CD4-positive, CD25-positive, alpha-beta regulatory T cell (primary cell): ENCODE measurements around the gene BIRC7. TPM values are rescaled to one million over a fixed set of nuclear protein-coding genes. Genes with fewer than 3 reads are reported as not detected.

ENCODE experiments used
- ATAC-seq, 2 donors: fragments of 150-1000 bp; cut with Tn5 transposase; one replicate each; pipeline ENCODE4 v1.10.0; 2021; ENCODE audit warnings: low read depth in 2 of 2, moderate number of reproducible peaks in 2 of 2, moderate library complexity in 1 of 2
- DNase-seq, 3 donors: peaks; one replicate each; pipeline versions ENCODE4 v3.0.0 to v3.0.0-alpha.2; 2012 to 2022; ENCODE audit warnings: mixed read lengths in 1 of 3
- H3K27ac ChIP-seq: one replicate; pipeline ENCODE4 v1.7.0; 2013; ENCODE audit warnings: mild to moderate bottlenecking, low read length; ENCODE audit not compliant: insufficient read depth, poor library complexity, severe bottlenecking
- H3K27me3 ChIP-seq: one replicate; pipeline ENCODE4 v1.7.0; 2013; ENCODE audit warnings: low read length; ENCODE audit not compliant: control insufficient read depth, insufficient read depth
- H3K36me3 ChIP-seq: one replicate; pipeline ENCODE4 v1.7.0; 2013; ENCODE audit warnings: mild to moderate bottlenecking, low read length, moderate library complexity; ENCODE audit not compliant: control insufficient read depth, insufficient read depth
- H3K4me1 ChIP-seq: 2 replicates; pipeline ENCODE4 v1.7.0; 2013; ENCODE audit warnings: mild to moderate bottlenecking, low read length; ENCODE audit not compliant: insufficient read depth, control insufficient read depth, poor library complexity, severe bottlenecking
- H3K4me3 ChIP-seq: one replicate; pipeline ENCODE4 v1.7.0; 2013; ENCODE audit warnings: low read depth, mild to moderate bottlenecking, low read length, moderate library complexity
- H3K9me3 ChIP-seq, 2 experiments: 1 replicate in 1 of 2; 2 replicates in 1 of 2; pipeline ENCODE4 v1.7.0; 2013; ENCODE audit warnings: low read length in 2 of 2, mild to moderate bottlenecking in 1 of 2, moderate library complexity in 1 of 2; ENCODE audit not compliant: control insufficient read depth in 2 of 2
- H3K27ac Mint-ChIP-seq, 3 donors: one replicate each; pipeline ENCODE4 v1.8.0; 2020 to 2022; ENCODE audit warnings: mild to moderate bottlenecking in 3 of 3, mixed read lengths in 3 of 3, moderate library complexity in 2 of 3
- H3K27me3 Mint-ChIP-seq: one replicate; pipeline ENCODE4 v1.8.0; 2022; ENCODE audit warnings: mild to moderate bottlenecking, mixed read lengths
- H3K36me3 Mint-ChIP-seq: one replicate; pipeline ENCODE4 v1.8.0; 2020; ENCODE audit warnings: mixed read lengths
- H3K4me1 Mint-ChIP-seq, 4 donors: one replicate each; pipeline ENCODE4 v1.8.0; 2020 to 2022; ENCODE audit warnings: mixed read lengths in 4 of 4, mild to moderate bottlenecking in 1 of 4
- H3K4me3 Mint-ChIP-seq, 4 donors: one replicate each; pipeline ENCODE4 v1.8.0; 2020 to 2022; ENCODE audit warnings: mild to moderate bottlenecking in 4 of 4, mixed read lengths in 4 of 4, moderate library complexity in 3 of 4
- H3K9me3 Mint-ChIP-seq, 7 donors: one replicate each; pipeline ENCODE4 v1.8.0; 2020 to 2022; ENCODE audit warnings: mixed read lengths in 7 of 7, mild to moderate bottlenecking in 3 of 7, moderate library complexity in 2 of 7
- polyA plus RNA-seq, 4 donors: library from polyadenylated mRNA; unstranded; fragments of 300-500 nt; fragmentation: Illumina TruSeq; gene quantifications; one replicate each; pipeline ENCODE4 v1.2.3, GENCODE V29; 2021
- total RNA-seq: library from RNA; stranded (reverse); gene quantifications from one replicate; pipeline ENCODE4 v1.2.3, GENCODE V29; 2022

Gene BIRC7, protein sequence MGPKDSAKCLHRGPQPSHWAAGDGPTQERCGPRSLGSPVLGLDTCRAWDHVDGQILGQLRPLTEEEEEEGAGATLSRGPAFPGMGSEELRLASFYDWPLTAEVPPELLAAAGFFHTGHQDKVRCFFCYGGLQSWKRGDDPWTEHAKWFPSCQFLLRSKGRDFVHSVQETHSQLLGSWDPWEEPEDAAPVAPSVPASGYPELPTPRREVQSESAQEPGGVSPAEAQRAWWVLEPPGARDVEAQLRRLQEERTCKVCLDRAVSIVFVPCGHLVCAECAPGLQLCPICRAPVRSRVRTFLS
- total RNA-seq (not detected), polyA plus RNA-seq (not detected)

DNA sequence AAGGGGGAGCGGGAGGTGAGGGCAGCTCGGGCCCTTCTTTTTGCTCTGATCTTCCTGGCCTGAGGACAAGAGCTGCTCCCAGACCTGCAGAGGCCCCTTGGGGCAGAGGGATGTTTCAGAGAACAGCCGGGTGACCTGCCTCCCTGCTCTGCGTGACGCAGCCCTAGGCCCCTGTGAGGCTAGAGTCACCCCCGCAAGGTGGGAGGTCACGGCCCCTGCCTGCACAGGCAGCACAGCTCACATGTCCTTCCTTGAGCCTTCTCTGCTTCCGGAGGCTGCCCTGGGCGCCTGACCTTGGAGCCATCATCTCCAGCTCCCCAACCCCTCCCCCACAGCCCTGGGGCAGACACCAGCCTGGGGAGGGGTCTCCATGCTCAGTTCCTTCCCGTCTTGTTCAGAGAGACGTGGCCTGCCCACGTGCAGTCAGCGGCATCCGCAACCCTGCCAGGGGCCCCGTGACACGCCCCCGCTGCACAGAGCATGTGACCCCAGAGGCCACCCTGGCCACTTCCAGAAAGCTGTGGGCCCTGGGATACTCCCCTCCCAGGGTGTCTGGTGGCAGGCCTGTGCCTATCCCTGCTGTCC, at the start of gene BIRC7:
Gene BIRC7 (plus strand): TSS at position 507 of the 585 bp plus-strand sequence. CDS start 192 bp downstream, outside the sequence.
- Histone ChIP-seq H3K4me1 (peaks cover 8% of the 10 kb centered on the region), H3K27ac (no peak within 1 kb of the TSS), H3K36me3 (no peaks in the 10 kb centered on the region), H3K27me3 (no peaks in the 10 kb centered on the region), H3K4me3 (no peak within 1 kb of the TSS), H3K9me3 (no peaks in the 10 kb centered on the region)
- Mint-ChIP-seq H3K27me3 (peaks cover 11% of the 10 kb centered on the region), H3K36me3 (no peaks in the 10 kb centered on the region), H3K27ac (no peak within 1 kb of the TSS), H3K4me3 (peak within 1 kb of the TSS in 2 of 4 donors; percentile 41 to 59), H3K9me3 (no peaks in the 10 kb centered on the region), H3K4me1 (peaks cover 0 to 12% (median 0%) of the 10 kb centered on the region in 4 donors)
- no peak for DNase-seq
- no peak for ATAC-seq

DNA sequence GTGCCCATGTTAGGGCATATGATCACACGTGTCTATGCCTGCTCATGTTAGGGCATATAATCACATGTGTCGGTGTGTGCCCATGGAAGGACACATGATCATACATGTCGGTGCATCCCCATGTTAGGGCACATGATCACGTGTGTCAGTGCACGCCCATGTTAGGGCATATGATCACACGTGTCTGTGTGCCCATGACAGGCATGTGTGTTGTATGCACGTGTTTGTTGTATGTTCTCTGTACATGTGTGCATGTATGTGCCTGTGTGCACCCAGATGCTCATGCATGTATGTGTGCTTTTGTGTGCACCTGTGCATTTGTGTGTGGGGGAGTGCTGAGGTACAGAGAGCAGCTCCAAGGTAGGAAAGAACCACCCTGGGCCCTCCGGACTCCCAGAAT, 49.6 kb upstream of the BIRC7 start:
- Histone ChIP-seq H3K9me3 (no peaks in the 10 kb centered on the region), H3K27ac (no peak overlapping the region), H3K4me3 (no peak overlapping the region), H3K27me3 (no peaks in the 10 kb centered on the region), H3K4me1 (no peaks in the 10 kb centered on the region), H3K36me3 (no peaks in the 10 kb centered on the region)
- no peak overlapping the region for H3K27ac Mint-ChIP-seq
- DNase-seq (no peak), ATAC-seq (no peak)
- H3K36me3 Mint-ChIP-seq: no peaks in the 10 kb centered on the region
- H3K27me3 Mint-ChIP-seq: peaks cover 6% of the 10 kb centered on the region
- peaks cover 0 to 3% (median 0%) of the 10 kb centered on the region in 7 donors for H3K9me3 Mint-ChIP-seq
- peaks cover 0 to 3% (median 0%) of the 10 kb centered on the region in 4 donors for H3K4me1 Mint-ChIP-seq
- H3K4me3 Mint-ChIP-seq: no peak overlapping the region

DNA sequence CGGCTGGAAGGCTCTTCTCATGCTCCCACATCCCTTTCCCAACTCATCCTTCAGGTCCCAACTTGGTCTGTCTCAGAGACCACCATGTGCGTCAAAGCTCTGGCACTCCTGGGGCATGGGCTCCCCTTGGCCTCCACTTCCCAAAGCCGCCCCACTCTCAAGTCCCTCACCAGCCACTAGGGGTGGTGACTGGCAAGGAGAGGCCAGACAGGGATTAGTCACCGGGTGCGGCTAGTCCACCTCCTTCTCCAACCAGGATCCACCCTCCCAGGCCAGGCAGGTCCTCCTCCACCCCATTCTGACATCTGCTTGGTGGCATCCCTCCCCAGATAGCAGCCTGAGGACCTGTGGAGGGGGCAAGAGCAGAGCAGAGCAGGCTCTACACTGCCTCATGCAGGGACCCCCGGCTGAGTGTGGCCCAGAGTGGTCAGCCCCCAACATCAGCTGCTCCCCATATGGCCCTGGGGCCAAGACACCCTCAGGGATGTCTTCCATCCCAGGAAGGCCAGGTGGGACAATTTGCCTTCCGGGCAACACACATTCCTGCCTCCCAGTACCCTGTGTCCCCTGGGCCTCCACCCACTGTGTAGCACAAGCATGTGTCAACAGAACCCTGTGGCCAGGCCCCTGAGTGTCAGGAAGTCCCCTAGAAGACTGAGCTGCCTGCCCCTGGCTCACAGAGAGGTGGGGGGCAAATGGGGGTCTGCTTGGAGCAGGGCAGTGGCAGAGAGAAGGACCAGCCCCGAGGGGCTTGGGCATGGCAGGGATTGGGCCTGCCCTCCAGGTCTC, 49.0 kb upstream of the BIRC7 start:
- no peak overlapping the region for H3K27ac Mint-ChIP-seq

DNA sequence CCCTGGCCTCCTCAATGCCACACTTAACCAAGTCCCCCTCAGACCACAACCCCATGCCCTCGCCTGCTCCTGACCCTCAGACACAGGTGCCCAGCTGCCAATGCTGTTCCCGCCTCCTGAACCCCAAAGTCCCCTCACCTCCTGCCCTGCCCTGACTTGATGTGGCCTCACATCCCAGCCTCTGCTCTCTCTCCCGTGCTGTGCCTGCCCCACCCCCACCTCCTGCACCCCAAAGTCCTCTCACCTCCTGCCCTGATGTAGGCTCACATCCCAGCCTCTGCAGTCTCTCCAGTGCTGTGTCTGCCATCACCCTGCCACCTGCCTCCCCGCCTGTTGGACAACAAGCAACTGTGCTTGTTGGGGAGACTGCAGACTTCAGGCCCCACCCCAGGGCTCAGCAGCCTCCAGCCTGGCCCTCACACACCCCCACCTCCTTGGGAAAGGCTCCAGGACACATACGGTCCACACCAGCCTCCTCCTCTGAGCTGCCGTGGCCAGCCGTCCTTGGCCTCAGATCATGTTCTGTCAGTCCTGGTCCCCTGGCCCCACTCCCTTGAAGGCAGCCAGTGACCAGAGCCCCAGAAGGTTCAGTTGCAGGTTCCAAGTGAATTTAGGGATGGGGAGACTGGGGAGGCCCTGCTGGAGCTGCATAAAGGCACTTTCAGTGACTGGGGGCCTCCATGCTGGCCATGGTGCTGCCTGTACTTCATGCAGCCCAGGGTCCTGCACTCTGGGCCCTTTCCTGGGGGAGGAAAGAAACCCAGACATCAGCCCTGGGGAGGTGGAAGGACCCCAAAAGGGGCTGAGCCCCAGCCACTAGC, 48.2 kb upstream of the BIRC7 start:
- no peak overlapping the region for H3K4me3 Mint-ChIP-seq
- H3K27me3 Mint-ChIP-seq: peaks cover 5% of the 10 kb centered on the region
- H3K4me3 ChIP-seq: no peak overlapping the region
- no peaks in the 10 kb centered on the region for H3K9me3 ChIP-seq
- no peak for ATAC-seq
- H3K27me3 ChIP-seq: no peaks in the 10 kb centered on the region
- H3K4me1 ChIP-seq: no peaks in the 10 kb centered on the region
- peaks cover 0 to 3% (median 0%) of the 10 kb centered on the region in 7 donors for H3K9me3 Mint-ChIP-seq
- H3K4me1 Mint-ChIP-seq: peaks cover 0 to 3% (median 0%) of the 10 kb centered on the region in 4 donors
- H3K36me3 ChIP-seq: no peaks in the 10 kb centered on the region
- H3K27ac ChIP-seq: no peak overlapping the region
- no peaks in the 10 kb centered on the region for H3K36me3 Mint-ChIP-seq
- no peak overlapping the region for H3K27ac Mint-ChIP-seq
- no peak for DNase-seq

More for the DNA sequence above, 49.0 kb upstream of the BIRC7 start:
- no peaks in the 10 kb centered on the region for H3K36me3 ChIP-seq
- H3K4me3 Mint-ChIP-seq: no peak overlapping the region
- H3K4me3 ChIP-seq: no peak overlapping the region
- peaks cover 5% of the 10 kb centered on the region for H3K27me3 Mint-ChIP-seq
- DNase-seq: no peak
- peaks cover 0 to 3% (median 0%) of the 10 kb centered on the region in 7 donors for H3K9me3 Mint-ChIP-seq
- no peaks in the 10 kb centered on the region for H3K36me3 Mint-ChIP-seq
- peaks cover 0 to 3% (median 0%) of the 10 kb centered on the region in 4 donors for H3K4me1 Mint-ChIP-seq
- no peak for ATAC-seq
- no peaks in the 10 kb centered on the region for H3K4me1 ChIP-seq
- no peaks in the 10 kb centered on the region for H3K27me3 ChIP-seq
- no peak overlapping the region for H3K27ac ChIP-seq
- H3K9me3 ChIP-seq: no peaks in the 10 kb centered on the region

DNA sequence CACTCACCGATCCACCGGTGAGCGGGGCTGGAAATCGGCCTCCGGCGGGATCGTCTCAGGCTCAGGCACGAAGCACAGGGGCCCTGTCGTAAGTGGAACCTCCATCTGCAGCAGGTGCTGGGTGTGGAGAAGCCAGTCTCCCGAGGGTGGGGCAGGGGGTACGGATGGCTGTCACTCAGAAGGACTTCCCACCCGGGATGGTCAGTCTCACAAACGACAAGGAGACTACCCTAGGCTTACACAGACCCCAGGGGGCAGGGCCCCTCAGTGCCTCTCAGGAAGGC, 47.6 kb upstream of the BIRC7 start:
- H3K9me3 ChIP-seq: no peaks in the 10 kb centered on the region
- Mint-ChIP-seq H3K27ac (no peak overlapping the region), H3K4me1 (peaks cover 0 to 3% (median 0%) of the 10 kb centered on the region in 4 donors), H3K4me3 (no peak overlapping the region), H3K27me3 (peaks cover 3% of the 10 kb centered on the region), H3K36me3 (no peaks in the 10 kb centered on the region), H3K9me3 (peaks cover 0 to 3% (median 0%) of the 10 kb centered on the region in 7 donors)
- H3K36me3 ChIP-seq: no peaks in the 10 kb centered on the region
- no peak overlapping the region for H3K27ac ChIP-seq
- ATAC-seq: no peak
- no peak overlapping the region for H3K4me3 ChIP-seq
- no peaks in the 10 kb centered on the region for H3K4me1 ChIP-seq
- no peak for DNase-seq
- H3K27me3 ChIP-seq: no peaks in the 10 kb centered on the region

DNA sequence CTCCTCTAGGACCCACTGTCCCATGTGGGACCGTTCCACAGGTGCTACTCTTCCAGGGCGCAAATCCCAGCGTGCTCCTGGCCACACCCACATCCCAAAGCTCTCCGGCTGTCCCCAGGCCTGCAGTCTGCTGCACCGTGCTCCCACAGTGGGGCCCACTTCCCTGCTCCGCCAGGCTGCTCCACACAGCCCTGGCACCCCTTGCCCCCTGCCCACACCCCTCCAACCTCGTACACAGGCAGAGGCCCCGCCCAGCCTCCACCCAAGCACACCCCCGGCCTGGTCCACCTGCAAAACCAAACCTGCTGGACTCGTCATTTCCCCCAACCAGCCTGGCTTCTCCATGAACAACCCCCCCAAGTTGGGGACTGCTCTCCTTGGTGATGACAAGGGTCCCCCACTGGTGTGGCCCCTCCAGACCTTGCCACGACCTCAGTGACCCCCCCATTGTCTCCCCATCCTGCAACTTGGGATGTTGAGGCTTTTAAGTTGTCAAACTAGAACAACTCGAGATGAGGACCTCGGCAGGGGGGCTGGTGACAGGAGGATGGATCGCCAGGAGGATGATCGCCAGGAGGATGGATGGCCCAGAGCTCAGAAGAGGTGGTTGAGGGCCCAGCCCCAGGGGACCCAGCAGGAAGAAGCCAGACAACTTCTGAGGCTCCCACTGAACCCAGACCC, 46.9 kb upstream of the BIRC7 start:
- Histone ChIP-seq H3K27ac (no peak overlapping the region), H3K9me3 (no peaks in the 10 kb centered on the region), H3K36me3 (no peaks in the 10 kb centered on the region), H3K4me3 (no peak overlapping the region), H3K4me1 (no peaks in the 10 kb centered on the region), H3K27me3 (no peaks in the 10 kb centered on the region)
- Mint-ChIP-seq H3K27me3 (no peaks in the 10 kb centered on the region), H3K27ac (no peak overlapping the region), H3K9me3 (peaks cover 0 to 3% (median 0%) of the 10 kb centered on the region in 7 donors), H3K4me1 (peaks cover 0 to 3% (median 0%) of the 10 kb centered on the region in 4 donors), H3K4me3 (no peak overlapping the region), H3K36me3 (no peaks in the 10 kb centered on the region)
- ATAC-seq (no peak), DNase-seq (no peak)

DNA sequence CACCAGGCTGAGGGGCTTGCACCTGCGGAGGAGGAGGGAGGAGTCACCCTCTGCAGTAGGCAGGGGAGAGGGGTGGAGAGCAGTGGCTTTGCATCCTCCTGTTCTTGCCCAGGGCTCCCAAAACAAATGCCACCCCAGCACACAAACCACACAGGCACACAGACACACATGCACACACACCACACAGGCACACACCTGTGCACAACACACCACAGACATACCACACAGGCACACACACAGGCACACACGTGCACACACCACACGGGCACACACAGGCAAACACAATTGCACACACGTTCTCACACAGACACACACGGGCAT, 46.4 kb upstream of the BIRC7 start:
- Histone ChIP-seq H3K27ac (no peak overlapping the region), H3K27me3 (no peaks in the 10 kb centered on the region), H3K9me3 (no peaks in the 10 kb centered on the region), H3K36me3 (no peaks in the 10 kb centered on the region), H3K4me1 (no peaks in the 10 kb centered on the region), H3K4me3 (no peak overlapping the region)
- ATAC-seq: no peak
- H3K4me3 Mint-ChIP-seq: no peak overlapping the region
- no peak overlapping the region for H3K27ac Mint-ChIP-seq
- H3K36me3 Mint-ChIP-seq: no peaks in the 10 kb centered on the region
- DNase-seq: no peak
- H3K27me3 Mint-ChIP-seq: no peaks in the 10 kb centered on the region
- H3K4me1 Mint-ChIP-seq: peaks cover 0 to 5% (median 0%) of the 10 kb centered on the region in 4 donors
- H3K9me3 Mint-ChIP-seq: peaks cover 0 to 3% (median 0%) of the 10 kb centered on the region in 7 donors
